Measurements from ENCODE around the gene MAP3K8.

MAP3K8 gene

GRCh38 chr10:30448092-30448491 lies 14.1 kb downstream of the MAP3K8 start:
- TF ChIP-seq ZNF8 (CRISPR knock-in tag; IDR thresholded peaks at IDR 0.05) (no peak), ZNF565 (CRISPR knock-in tag; conservative IDR thresholded peaks at IDR 0.05; ENCODE audit: low read depth) (no peak), CSDC2 (CRISPR knock-in tag; IDR thresholded peaks at IDR 0.05) (no peak), OSR1 (CRISPR knock-in tag; IDR thresholded peaks at IDR 0.05) (no peak), PPARA (CRISPR knock-in tag; IDR thresholded peaks at IDR 0.05; ENCODE audit: borderline replicate concordance) (no peak), ZC3H10 (CRISPR knock-in tag; IDR thresholded peaks at IDR 0.05) (no peak), BACH2 (CRISPR knock-in tag; IDR thresholded peaks at IDR 0.05; ENCODE audit: borderline replicate concordance) (no peak), TOX (CRISPR knock-in tag; IDR thresholded peaks at IDR 0.05; ENCODE audit: borderline replicate concordance) (no peak)
- TF ChIP-seq, protein P1, sequence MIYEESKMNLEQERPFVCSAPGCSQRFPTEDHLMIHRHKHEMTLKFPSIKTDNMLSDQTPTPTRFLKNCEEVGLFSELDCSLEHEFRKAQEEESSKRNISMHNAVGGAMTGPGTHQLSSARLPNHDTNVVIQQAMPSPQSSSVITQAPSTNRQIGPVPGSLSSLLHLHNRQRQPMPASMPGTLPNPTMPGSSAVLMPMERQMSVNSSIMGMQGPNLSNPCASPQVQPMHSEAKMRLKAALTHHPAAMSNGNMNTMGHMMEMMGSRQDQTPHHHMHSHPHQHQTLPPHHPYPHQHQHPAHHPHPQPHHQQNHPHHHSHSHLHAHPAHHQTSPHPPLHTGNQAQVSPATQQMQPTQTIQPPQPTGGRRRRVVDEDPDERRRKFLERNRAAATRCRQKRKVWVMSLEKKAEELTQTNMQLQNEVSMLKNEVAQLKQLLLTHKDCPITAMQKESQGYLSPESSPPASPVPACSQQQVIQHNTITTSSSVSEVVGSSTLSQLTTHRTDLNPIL (CRISPR knock-in tag; IDR thresholded peaks at IDR 0.05; ENCODE audit: low read depth), result no peak
- ATAC-seq, result no peak

GRCh38 chr10:30453764-30454527 lies 20.0 kb downstream of the MAP3K8 start:
- no peak for TF ChIP-seq ZC3H10 (CRISPR knock-in tag; IDR thresholded peaks at IDR 0.05)
- TF ChIP-seq SNAI2 (CRISPR knock-in tag; IDR thresholded peaks at IDR 0.05), result no peak
- no peak for TF ChIP-seq RARB (CRISPR knock-in tag; IDR thresholded peaks at IDR 0.05)
- no peak for TF ChIP-seq ZNF565 (CRISPR knock-in tag; conservative IDR thresholded peaks at IDR 0.05; ENCODE audit: low read depth)
- TF ChIP-seq ZFP30 (CRISPR knock-in tag; IDR thresholded peaks at IDR 0.05), result no peak
- TF ChIP-seq, protein P2, sequence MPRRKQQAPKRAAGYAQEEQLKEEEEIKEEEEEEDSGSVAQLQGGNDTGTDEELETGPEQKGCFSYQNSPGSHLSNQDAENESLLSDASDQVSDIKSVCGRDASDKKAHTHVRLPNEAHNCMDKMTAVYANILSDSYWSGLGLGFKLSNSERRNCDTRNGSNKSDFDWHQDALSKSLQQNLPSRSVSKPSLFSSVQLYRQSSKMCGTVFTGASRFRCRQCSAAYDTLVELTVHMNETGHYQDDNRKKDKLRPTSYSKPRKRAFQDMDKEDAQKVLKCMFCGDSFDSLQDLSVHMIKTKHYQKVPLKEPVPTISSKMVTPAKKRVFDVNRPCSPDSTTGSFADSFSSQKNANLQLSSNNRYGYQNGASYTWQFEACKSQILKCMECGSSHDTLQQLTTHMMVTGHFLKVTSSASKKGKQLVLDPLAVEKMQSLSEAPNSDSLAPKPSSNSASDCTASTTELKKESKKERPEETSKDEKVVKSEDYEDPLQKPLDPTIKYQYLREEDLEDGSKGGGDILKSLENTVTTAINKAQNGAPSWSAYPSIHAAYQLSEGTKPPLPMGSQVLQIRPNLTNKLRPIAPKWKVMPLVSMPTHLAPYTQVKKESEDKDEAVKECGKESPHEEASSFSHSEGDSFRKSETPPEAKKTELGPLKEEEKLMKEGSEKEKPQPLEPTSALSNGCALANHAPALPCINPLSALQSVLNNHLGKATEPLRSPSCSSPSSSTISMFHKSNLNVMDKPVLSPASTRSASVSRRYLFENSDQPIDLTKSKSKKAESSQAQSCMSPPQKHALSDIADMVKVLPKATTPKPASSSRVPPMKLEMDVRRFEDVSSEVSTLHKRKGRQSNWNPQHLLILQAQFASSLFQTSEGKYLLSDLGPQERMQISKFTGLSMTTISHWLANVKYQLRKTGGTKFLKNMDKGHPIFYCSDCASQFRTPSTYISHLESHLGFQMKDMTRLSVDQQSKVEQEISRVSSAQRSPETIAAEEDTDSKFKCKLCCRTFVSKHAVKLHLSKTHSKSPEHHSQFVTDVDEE (CRISPR knock-in tag; IDR thresholded peaks at IDR 0.05), result no peak
- TF ChIP-seq BACH2 (CRISPR knock-in tag; IDR thresholded peaks at IDR 0.05; ENCODE audit: borderline replicate concordance), result no peak
- TF ChIP-seq TCF4 (CRISPR knock-in tag; IDR thresholded peaks at IDR 0.05; ENCODE audit: borderline replicate concordance), result no peak
- TF ChIP-seq ZNF8 (CRISPR knock-in tag; IDR thresholded peaks at IDR 0.05), result no peak
- TF ChIP-seq ZFP3 (CRISPR knock-in tag; IDR thresholded peaks at IDR 0.05), result no peak
- TF ChIP-seq CSDC2 (CRISPR knock-in tag; IDR thresholded peaks at IDR 0.05), result no peak
- no peak for TF ChIP-seq GLIS3 (CRISPR knock-in tag; IDR thresholded peaks at IDR 0.05)
- no peak for TF ChIP-seq TOX (CRISPR knock-in tag; IDR thresholded peaks at IDR 0.05; ENCODE audit: borderline replicate concordance)
- no peak for TF ChIP-seq POU6F1 (CRISPR knock-in tag; IDR thresholded peaks at IDR 0.05; ENCODE audit: borderline replicate concordance, low read depth)
- TF ChIP-seq PATZ1 (CRISPR knock-in tag; IDR thresholded peaks at IDR 0.05; ENCODE audit: borderline replicate concordance), result no peak
- TF ChIP-seq, protein P1 (CRISPR knock-in tag; IDR thresholded peaks at IDR 0.05; ENCODE audit: low read depth), result no peak
- no peak for TF ChIP-seq ZNF70 (CRISPR knock-in tag; IDR thresholded peaks at IDR 0.05)
- TF ChIP-seq ISL1 (CRISPR knock-in tag; IDR thresholded peaks at IDR 0.05), result no peak
- no peak for TF ChIP-seq ESRRG (CRISPR knock-in tag; IDR thresholded peaks at IDR 0.05)
- no peak for ATAC-seq

Measured in SK-N-SH treated with all-trans-retinoic acid at 6 μM for 48 hours (cell line).